T-helper 2 cell treated with Interferon-gamma antibody and Interleukin-4, amounts not matched to agents 5 μg/mL and 100 μg/mL, for 36 hours (primary cell): ENCODE data around the gene CFAP43.
A peak's percentile ranks its signal among the peaks of the same experiment; 100 is the strongest.

ENCODE experiments used
- DNase-seq: peaks from one replicate; pipeline ENCODE4 v3.0.0; 2021; ENCODE audit warnings: low spot score
- H3K27ac Mint-ChIP-seq: one replicate; pipeline ENCODE4 v1.8.0; 2021; ENCODE audit warnings: mild to moderate bottlenecking, mixed read lengths
- H3K27me3 Mint-ChIP-seq: one replicate; pipeline ENCODE4 v1.8.0; 2021; ENCODE audit warnings: low read depth, mixed read lengths
- H3K36me3 Mint-ChIP-seq: one replicate; pipeline ENCODE4 v1.8.0; 2021; ENCODE audit warnings: low read depth, mixed read lengths
- H3K4me1 Mint-ChIP-seq: one replicate; pipeline ENCODE4 v1.8.0; 2021; ENCODE audit warnings: low read depth, mixed read lengths
- H3K4me3 Mint-ChIP-seq: one replicate; pipeline ENCODE4 v1.8.0; 2022; ENCODE audit warnings: mild to moderate bottlenecking, moderate library complexity, mixed read lengths
- H3K9me3 Mint-ChIP-seq: one replicate; pipeline ENCODE4 v1.8.0; 2021; ENCODE audit warnings: mixed read lengths

The CFAP43 gene

GRCh38 chr10:104123397-104123796 is 108.8 kb downstream of the CFAP43 start:
- DNase-seq, result no peak
- Mint-ChIP-seq H3K4me1 (peaks cover 34% of the 10 kb centered on the region), H3K27ac (peak overlapping the region; percentile 51)

DNA sequence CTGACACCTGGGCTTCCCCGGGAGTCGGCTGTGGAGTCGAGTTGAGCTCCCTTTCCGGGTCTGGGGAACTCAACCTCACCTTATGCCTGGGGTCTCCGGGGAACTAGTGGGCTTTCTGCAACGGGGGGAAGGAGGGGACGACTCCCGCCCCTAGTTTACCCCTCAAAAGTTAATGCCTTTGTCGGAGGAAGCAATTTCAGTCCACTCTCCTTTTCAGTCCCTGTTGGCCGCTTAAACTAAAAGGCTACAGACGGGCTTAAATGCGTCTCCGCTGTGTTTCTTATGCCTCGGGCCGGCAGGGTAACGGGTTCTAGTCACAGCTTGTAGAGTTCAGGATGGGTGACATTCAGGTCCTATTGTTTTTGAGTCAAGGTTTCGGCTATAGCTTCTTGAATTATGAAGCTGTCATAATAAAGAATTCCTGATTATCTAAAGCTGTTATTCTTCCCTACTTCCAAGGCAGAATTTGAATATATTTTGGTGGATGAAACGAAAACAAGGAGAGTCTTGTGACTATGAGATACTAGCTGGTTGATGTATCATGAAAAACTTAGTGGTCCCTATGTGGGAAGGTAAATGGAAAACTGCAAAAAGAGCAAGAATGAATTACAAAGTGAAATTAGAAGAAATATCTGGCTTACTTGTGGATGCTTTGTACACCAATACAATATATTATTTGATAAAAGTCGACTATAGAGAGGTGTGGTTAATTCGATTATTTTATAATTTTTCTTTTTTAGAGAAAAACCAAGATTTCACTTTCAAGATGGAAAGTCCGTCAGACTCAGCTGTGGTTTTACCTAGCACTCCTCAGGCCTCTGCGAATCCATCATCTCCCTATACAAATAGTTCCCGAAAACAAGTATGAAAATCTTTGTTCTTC is 109.7 kb downstream of the CFAP43 start:
- peak overlapping the region; percentile 97 for H3K27ac Mint-ChIP-seq
- no peak for DNase-seq
- peaks cover 6% of the 10 kb centered on the region for H3K27me3 Mint-ChIP-seq
- peak overlapping the region; percentile 86 for H3K4me3 Mint-ChIP-seq
- peaks cover 34% of the 10 kb centered on the region for H3K4me1 Mint-ChIP-seq
- H3K36me3 Mint-ChIP-seq, result peaks cover 14% of the 10 kb centered on the region
- H3K9me3 Mint-ChIP-seq, result no peaks in the 10 kb centered on the region

More at GRCh38 chr10:104123397-104123796, 108.8 kb downstream of the CFAP43 start:
- H3K9me3 Mint-ChIP-seq, result no peaks in the 10 kb centered on the region
- H3K27me3 Mint-ChIP-seq, result no peaks in the 10 kb centered on the region
- H3K36me3 Mint-ChIP-seq, result peaks cover 14% of the 10 kb centered on the region
- H3K4me3 Mint-ChIP-seq, result peak overlapping the region; percentile 86

- H3K4me1 Mint-ChIP-seq, result peaks cover 34% of the 10 kb centered on the region
- peak within 1 kb of the TSS; percentile 97 for H3K27ac Mint-ChIP-seq
- peak; percentile 100 for DNase-seq
- peak within 1 kb of the TSS; percentile 86 for H3K4me3 Mint-ChIP-seq
- peaks cover 14% of the 10 kb centered on the region for H3K36me3 Mint-ChIP-seq
- H3K9me3 Mint-ChIP-seq, result no peaks in the 10 kb centered on the region
- peaks cover 12% of the 10 kb centered on the region for H3K27me3 Mint-ChIP-seq
Observed at GRCh38 chr10:104121485-104122224, 110.5 kb downstream of the CFAP43 start, which contains the start of gene SFR1. Gene SFR1, plus strand, starts transcription at chr10:104122171. Its CDS starts 13 bp downstream, at chr10:104122184.

- peaks cover 34% of the 10 kb centered on the region for H3K4me1 Mint-ChIP-seq
- peak; percentile 86 for DNase-seq
- H3K27me3 Mint-ChIP-seq, result peaks cover 12% of the 10 kb centered on the region
- peak overlapping the region; percentile 86 for H3K4me3 Mint-ChIP-seq
- H3K27ac Mint-ChIP-seq, result peak overlapping the region; percentile 97
- H3K9me3 Mint-ChIP-seq, result no peaks in the 10 kb centered on the region
- peaks cover 11% of the 10 kb centered on the region for H3K36me3 Mint-ChIP-seq
Observed at GRCh38 chr10:104120903-104121484, 111.2 kb downstream of the CFAP43 start.

- Mint-ChIP-seq H3K4me3 (peak overlapping the region; percentile 86), H3K36me3 (peaks cover 9% of the 10 kb centered on the region), H3K9me3 (no peaks in the 10 kb centered on the region), H3K27me3 (peaks cover 14% of the 10 kb centered on the region), H3K27ac (peak overlapping the region; percentile 97), H3K4me1 (peaks cover 34% of the 10 kb centered on the region)
- DNase-seq, result no peak
Observed at GRCh38 chr10:104120512-104120902, 111.7 kb downstream of the CFAP43 start.

DNA sequence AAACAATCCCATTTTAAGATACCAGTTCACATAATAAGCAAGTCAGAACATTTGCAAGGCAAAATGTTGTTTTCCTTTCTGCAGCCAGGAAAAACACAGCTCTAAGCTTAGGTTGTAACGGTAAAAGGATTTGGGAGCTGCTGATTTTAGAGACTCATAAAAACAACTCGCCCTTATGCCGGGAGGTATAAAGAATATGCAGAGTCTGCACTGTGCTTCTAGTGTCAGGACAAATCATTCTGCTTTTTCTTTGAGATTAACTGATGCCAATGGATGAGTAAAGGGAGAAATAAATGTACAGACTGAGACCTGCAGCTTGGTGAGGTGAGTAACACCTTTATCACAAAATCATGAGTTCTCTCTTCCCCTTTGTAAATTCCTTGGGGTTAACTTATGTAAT is 112.2 kb downstream of the CFAP43 start:
- Mint-ChIP-seq H3K9me3 (no peaks in the 10 kb centered on the region), H3K27me3 (peaks cover 16% of the 10 kb centered on the region), H3K36me3 (peaks cover 6% of the 10 kb centered on the region), H3K27ac (no peak overlapping the region), H3K4me1 (peaks cover 31% of the 10 kb centered on the region), H3K4me3 (no peak overlapping the region)
- no peak for DNase-seq

GRCh38 chr10:104117839-104118323 is 114.3 kb downstream of the CFAP43 start:
- Mint-ChIP-seq H3K36me3 (no peaks in the 10 kb centered on the region), H3K4me1 (peaks cover 23% of the 10 kb centered on the region), H3K9me3 (no peaks in the 10 kb centered on the region), H3K27me3 (peaks cover 18% of the 10 kb centered on the region), H3K27ac (no peak overlapping the region), H3K4me3 (no peak overlapping the region)
- DNase-seq, result no peak

DNA sequence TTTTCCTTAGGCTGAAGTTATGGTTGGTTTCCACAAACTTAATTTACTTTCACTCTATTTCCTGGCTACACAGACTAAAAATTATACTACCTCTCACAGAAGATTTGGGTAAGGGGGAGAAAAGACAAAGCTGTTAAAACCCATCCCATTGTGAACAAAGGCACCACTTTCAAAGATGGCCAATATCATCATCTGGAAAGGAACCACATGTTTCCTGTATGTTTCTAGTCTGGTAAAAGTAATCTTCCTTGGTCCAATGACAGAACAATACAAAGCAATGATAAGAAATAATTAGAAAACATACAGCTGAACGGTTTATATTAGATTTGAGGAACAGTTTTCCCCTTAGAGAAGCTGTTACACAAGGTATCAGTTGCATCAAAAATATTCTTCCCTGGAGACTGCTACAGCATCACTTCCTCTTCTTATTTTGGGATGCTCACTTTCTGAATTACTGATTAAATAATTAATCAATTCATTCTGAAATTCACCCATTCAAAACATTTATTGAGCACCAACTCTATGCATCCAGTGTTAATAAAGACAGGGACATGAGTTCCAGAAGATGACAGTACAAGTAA is 118.7 kb downstream of the CFAP43 start:
- Mint-ChIP-seq H3K9me3 (no peaks in the 10 kb centered on the region), H3K36me3 (no peaks in the 10 kb centered on the region), H3K27ac (no peak overlapping the region), H3K4me1 (peaks cover 10% of the 10 kb centered on the region), H3K4me3 (no peak overlapping the region), H3K27me3 (peaks cover 31% of the 10 kb centered on the region)
- no peak for DNase-seq

- Mint-ChIP-seq H3K4me1 (peaks cover 11% of the 10 kb centered on the region), H3K27ac (no peak overlapping the region), H3K4me3 (no peak overlapping the region), H3K36me3 (no peaks in the 10 kb centered on the region), H3K9me3 (no peaks in the 10 kb centered on the region), H3K27me3 (peaks cover 15% of the 10 kb centered on the region)
- no peak for DNase-seq
Observed at GRCh38 chr10:104109908-104110662, 122.1 kb downstream of the CFAP43 start.

DNA sequence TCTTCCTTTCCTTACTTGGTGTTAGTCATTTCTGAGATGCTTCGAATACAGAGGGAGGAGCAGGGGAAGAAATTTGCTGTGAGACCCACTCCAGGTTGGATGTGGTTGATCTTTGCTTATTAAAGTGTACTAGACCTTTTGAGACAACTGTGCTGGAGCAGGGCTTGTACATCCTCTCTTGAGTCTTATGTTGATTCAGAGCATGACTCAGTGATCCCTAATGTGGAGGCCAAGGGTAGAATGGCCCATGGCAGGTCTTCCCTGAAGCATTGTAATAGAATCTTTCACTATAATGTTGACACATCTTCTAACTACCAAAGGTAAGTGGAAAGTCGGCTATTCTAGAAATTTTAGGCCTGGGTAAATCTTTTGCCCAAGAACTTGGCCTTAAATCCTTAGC is 127.2 kb downstream of the CFAP43 start:
- DNase-seq, result no peak
- Mint-ChIP-seq H3K36me3 (no peaks in the 10 kb centered on the region), H3K4me3 (no peak overlapping the region), H3K27me3 (peaks cover 13% of the 10 kb centered on the region), H3K27ac (no peak overlapping the region), H3K4me1 (peaks cover 4% of the 10 kb centered on the region), H3K9me3 (no peaks in the 10 kb centered on the region)

DNA sequence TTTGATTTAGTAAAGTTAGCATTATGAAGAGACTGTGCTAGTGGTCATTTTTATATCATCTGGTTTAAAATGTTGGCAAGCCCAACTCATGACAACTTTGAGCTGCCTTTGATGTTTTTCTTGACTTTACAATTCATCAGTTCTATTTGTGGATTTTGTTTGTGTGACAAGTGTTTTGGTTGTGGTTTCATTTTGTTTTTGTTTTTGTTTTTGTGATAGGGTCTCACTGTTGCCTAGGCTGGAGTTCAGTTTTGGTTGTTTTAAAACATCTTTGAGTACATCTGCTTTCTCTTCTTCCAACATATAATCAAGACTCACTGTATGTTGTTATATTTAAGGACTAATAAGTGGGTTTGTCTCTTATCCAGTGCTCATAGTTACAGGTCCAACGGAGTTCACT is 127.7 kb downstream of the CFAP43 start:
- DNase-seq, result no peak
- H3K27ac Mint-ChIP-seq, result no peak overlapping the region

DNA sequence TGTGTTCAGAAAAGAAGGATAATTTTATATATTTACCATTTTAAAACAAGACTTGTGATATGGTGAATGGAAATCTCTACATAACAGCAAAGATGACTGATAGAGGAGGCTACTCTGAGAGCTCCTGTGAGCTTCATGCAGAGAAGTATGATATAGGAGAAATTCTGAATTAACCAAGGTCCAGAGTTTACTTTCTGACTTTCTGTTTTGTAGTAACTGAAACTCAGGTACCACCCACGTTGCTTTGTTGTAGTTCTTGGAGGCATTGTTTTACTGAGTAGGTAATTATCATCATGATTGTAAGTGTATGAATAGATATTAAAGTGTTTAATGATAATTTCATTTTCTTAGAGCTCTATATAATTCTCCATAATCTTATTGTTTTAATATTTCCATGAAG is 128.2 kb downstream of the CFAP43 start:
- H3K9me3 Mint-ChIP-seq, result no peaks in the 10 kb centered on the region
- H3K27ac Mint-ChIP-seq, result no peak overlapping the region
- H3K27me3 Mint-ChIP-seq, result peaks cover 16% of the 10 kb centered on the region
- no peak overlapping the region for H3K4me3 Mint-ChIP-seq
- no peaks in the 10 kb centered on the region for H3K36me3 Mint-ChIP-seq
- H3K4me1 Mint-ChIP-seq, result peaks cover 1% of the 10 kb centered on the region
- DNase-seq, result no peak

More for the DNA sequence above, 127.7 kb downstream of the CFAP43 start:
- Mint-ChIP-seq H3K4me3 (no peak overlapping the region), H3K4me1 (peaks cover 1% of the 10 kb centered on the region), H3K9me3 (no peaks in the 10 kb centered on the region), H3K27me3 (peaks cover 13% of the 10 kb centered on the region), H3K36me3 (no peaks in the 10 kb centered on the region)

- Mint-ChIP-seq H3K27me3 (peaks cover 21% of the 10 kb centered on the region), H3K27ac (no peak overlapping the region), H3K9me3 (no peaks in the 10 kb centered on the region), H3K36me3 (no peaks in the 10 kb centered on the region), H3K4me1 (peaks cover 1% of the 10 kb centered on the region), H3K4me3 (no peak overlapping the region)
- no peak for DNase-seq
Observed at GRCh38 chr10:104101902-104102301, 130.3 kb downstream of the CFAP43 start.
